H1 (cell line): Measurements from ENCODE around the gene MBD3L4. TPM values are rescaled to one million over a fixed set of nuclear protein-coding genes. Genes with fewer than 3 reads are reported as not detected.
"Not testable (repeated sequence)": the region's sequence is repeated elsewhere in the genome, so short reads cannot be mapped to it uniquely, and the experiment has no call there.

Source experiments
- CTCF ChIA-PET: fragments of 300-600 bp; sonication (Branson Sonifier 250); formaldehyde crosslinking; loops from one replicate; lab custom pipeline; 2021; ENCODE audit not compliant: partially characterized antibody; lab: Charles Lee
- POLR2A ChIA-PET: fragments of 300-600 bp; sonication (Branson Sonifier 250); formaldehyde crosslinking; loops from one replicate; lab custom pipeline; 2021; ENCODE audit warnings: inconsistent platforms; ENCODE audit not compliant: partially characterized antibody; lab: Charles Lee
- DNase-seq, 2 experiments: peaks; one replicate each; pipeline versions ENCODE4 v3.0.0 to v3.0.0-alpha.2; 2010 to 2022; ENCODE audit warnings: low spot score in 2 of 2, low read depth in 1 of 2, mixed read lengths in 1 of 2
- FAIRE-seq: peaks from 2 replicates; lab custom pipeline; 2011; peaks lifted over from hg19 to GRCh38; lab: Jason Lieb, UNC
- H2AFZ ChIP-seq: 2 replicates; pipeline ENCODE4 v1.8.1; 2012; ENCODE audit warnings: low read length, inconsistent platforms
- H2AK5ac ChIP-seq: 2 replicates; pipeline ENCODE4 v1.6.1; 2013; ENCODE audit warnings: low read depth, low read length
- H2BK120ac ChIP-seq: replicated peaks from 2 replicates; pipeline ENCODE3; 2013; ENCODE audit warnings: low read depth, low read length, inconsistent platforms
- H2BK12ac ChIP-seq: 2 replicates; pipeline ENCODE4 v1.6.1; 2013; ENCODE audit warnings: low read depth, low read length
- H2BK15ac ChIP-seq: 2 replicates; pipeline ENCODE4 v1.6.1; 2013; ENCODE audit warnings: low read length
- H2BK20ac ChIP-seq: 2 replicates; pipeline ENCODE4 v1.6.1; 2013; ENCODE audit warnings: low read length
- H2BK5ac ChIP-seq: 2 replicates; pipeline ENCODE4 v1.6.1; 2013; ENCODE audit warnings: low read depth, low read length
- H3K14ac ChIP-seq: 2 replicates; pipeline ENCODE4 v1.6.1; 2013; ENCODE audit warnings: inconsistent platforms; ENCODE audit not compliant: insufficient read length
- H3K18ac ChIP-seq: 2 replicates; pipeline ENCODE4 v1.6.1; 2013; ENCODE audit warnings: low read length; ENCODE audit errors: extremely low read depth
- H3K23ac ChIP-seq: 2 replicates; pipeline ENCODE4 v1.6.1; 2013; ENCODE audit warnings: inconsistent platforms; ENCODE audit not compliant: insufficient read length
- H3K23me2 ChIP-seq: 2 replicates; pipeline ENCODE4 v1.6.1; 2013; ENCODE audit warnings: low read depth, low read length
- H3K27ac ChIP-seq: 2 replicates; pipeline ENCODE4 v1.6.1; 2011; ENCODE audit warnings: low read depth, low read length, inconsistent platforms
- H3K27me3 ChIP-seq, 4 experiments: replicated peaks in 1 of 4; 1 replicate in 1 of 4; 2 replicates in 3 of 4; pipeline versions ENCODE4 v1.6.1 to v1.8.1; 2011 to 2013; ENCODE audit warnings: low read length in 3 of 4, mild to moderate bottlenecking in 3 of 4, inconsistent platforms in 2 of 4, mixed read lengths in 2 of 4, moderate library complexity in 1 of 4; ENCODE audit not compliant: control insufficient read depth in 3 of 4, insufficient read depth in 3 of 4; ENCODE audit errors: extremely low read depth in 1 of 4
- H3K36me3 ChIP-seq, 4 experiments: 2 replicates each; pipeline versions ENCODE4 v1.6.1 to v1.8.1; 2011 to 2013; ENCODE audit warnings: mild to moderate bottlenecking in 4 of 4, low read length in 3 of 4, moderate library complexity in 2 of 4, control low read depth in 1 of 4, inconsistent platforms in 1 of 4; ENCODE audit not compliant: insufficient read depth in 4 of 4, control insufficient read depth in 2 of 4
- H3K4ac ChIP-seq: replicated peaks from 2 replicates; pipeline ENCODE3; 2013; ENCODE audit warnings: low read length, low read depth, mixed read lengths, inconsistent platforms; ENCODE audit not compliant: insufficient read length
- H3K4me1 ChIP-seq, 4 experiments: replicated peaks in 1 of 4; 1 replicate in 1 of 4; 2 replicates in 3 of 4; pipeline versions ENCODE4 v1.6.1 to v1.8.1; 2011 to 2013; ENCODE audit warnings: low read length in 3 of 4, inconsistent platforms in 2 of 4, mixed read lengths in 1 of 4; ENCODE audit not compliant: insufficient read depth in 4 of 4, control insufficient read depth in 3 of 4
- H3K4me2 ChIP-seq, 2 experiments: 2 replicates each; pipeline versions ENCODE4 v1.6.1 to v1.8.1; 2011 to 2013; ENCODE audit warnings: low read depth in 2 of 2, low read length in 2 of 2, control low read depth in 1 of 2, inconsistent platforms in 1 of 2, mild to moderate bottlenecking in 1 of 2; ENCODE audit not compliant: insufficient read depth in 1 of 2
- H3K4me3 ChIP-seq, 4 experiments: fragments of 200-600, 300-600 bp in 1 of 4; sonication (generic), shearing (Covaris generic), sonication (Bioruptor Twin) in 1 of 4; 2 replicates each; pipeline versions ENCODE4 v1.5.1 to v1.8.1; 2011 to 2016; ENCODE audit warnings: low read length in 4 of 4, low read depth in 3 of 4, control low read depth in 2 of 4, inconsistent platforms in 2 of 4, mild to moderate bottlenecking in 2 of 4, mixed read lengths in 1 of 4, moderate library complexity in 1 of 4; ENCODE audit not compliant: insufficient read depth in 2 of 4; ENCODE audit errors: extremely low read depth in 1 of 4
- H3K56ac ChIP-seq: replicated peaks from 2 replicates; pipeline ENCODE3; 2013; ENCODE audit warnings: low read depth, mild to moderate bottlenecking, mixed read lengths, low read length, inconsistent platforms; ENCODE audit not compliant: insufficient read length
- H3K79me1 ChIP-seq: 2 replicates; pipeline ENCODE4 v1.6.1; 2013; ENCODE audit warnings: low read depth, low read length, control low read depth
- H3K79me2 ChIP-seq, 2 experiments: 2 replicates each; pipeline versions ENCODE4 v1.6.1 to v1.8.1; 2012 to 2013; ENCODE audit warnings: low read length in 2 of 2, mild to moderate bottlenecking in 2 of 2, inconsistent platforms in 1 of 2; ENCODE audit not compliant: insufficient read depth in 2 of 2, control insufficient read depth in 1 of 2
- H3K9ac ChIP-seq, 4 experiments: replicated peaks in 1 of 4; 1 replicate in 1 of 4; 2 replicates in 3 of 4; pipeline versions ENCODE4 v1.6.1 to v1.8.1; 2011 to 2013; ENCODE audit warnings: low read depth in 3 of 4, low read length in 3 of 4, control low read depth in 2 of 4, mild to moderate bottlenecking in 2 of 4, moderate library complexity in 2 of 4, inconsistent platforms in 1 of 4; ENCODE audit errors: extremely low read depth in 1 of 4
- H3K9me3 ChIP-seq, 2 experiments: 2 replicates each; pipeline versions ENCODE4 v1.6.1 to v1.8.1; 2012 to 2013; ENCODE audit warnings: mild to moderate bottlenecking in 2 of 2, moderate library complexity in 2 of 2, control low read depth in 1 of 2, inconsistent platforms in 1 of 2, low read depth in 1 of 2, low read length in 1 of 2, mixed read lengths in 1 of 2; ENCODE audit not compliant: insufficient read depth in 2 of 2
- H4K20me1 ChIP-seq, 2 experiments: replicated peaks in 1 of 2; 2 replicates each; pipeline versions ENCODE3 to v1.8.1; 2011 to 2013; ENCODE audit warnings: inconsistent platforms in 2 of 2, low read length in 2 of 2, mild to moderate bottlenecking in 1 of 2; ENCODE audit not compliant: insufficient read depth in 2 of 2, control insufficient read depth in 1 of 2
- H4K5ac ChIP-seq: 2 replicates; pipeline ENCODE4 v1.6.1; 2013; ENCODE audit warnings: low read length, low read depth, mixed read lengths, inconsistent platforms; ENCODE audit not compliant: insufficient read length
- H4K8ac ChIP-seq: 2 replicates; pipeline ENCODE4 v1.8.0; 2013; ENCODE audit warnings: mild to moderate bottlenecking, moderate library complexity, low read length, inconsistent platforms; ENCODE audit not compliant: insufficient read depth; ENCODE audit errors: extremely low read depth
- H4K91ac ChIP-seq: replicated peaks from 2 replicates; pipeline ENCODE3; 2013; ENCODE audit warnings: low read length, mixed read lengths, inconsistent platforms; ENCODE audit not compliant: insufficient read length
- WGBS, 2 experiments: shearing (Covaris generic) in 1 of 2; methylation state at CpG; one replicate each; pipeline versions ENCODE4 v1.1.6 to v1.1.7; 2013 to 2015; ENCODE audit warnings: low lambda C conversion rate in 2 of 2, mixed read lengths in 2 of 2, inconsistent platforms in 1 of 2, low coverage in 1 of 2, missing lambda C conversion rate in 1 of 2; ENCODE audit not compliant: insufficient replicate concordance in 2 of 2, insufficient coverage in 1 of 2, insufficient read length in 1 of 2; ENCODE audit errors: extremely low coverage in 1 of 2, missing lambda C conversion rate in 1 of 2; 5-methylcytosine and 5-hydroxymethylcytosine counted together
- polyA plus RNA-seq, 7 experiments: library from polyadenylated mRNA; depleted of rRNA in 3 of 7; stranded (reverse) in 5 of 7; unstranded in 2 of 7; fragments of >200 nt in 5 of 7; fragments of 200-250 nt in 2 of 7; gene quantifications; 1 replicate in 5 of 7; 2 replicates in 1 of 7; 4 replicates in 1 of 7; pipeline versions ENCODE4 v1.2.1 to v1.2.3, GENCODE V29; 2011 to 2013; ENCODE audit warnings: missing spikeins in 2 of 7, mixed read lengths in 2 of 7
- total RNA-seq: library from RNA; stranded (reverse); fragmentation: NEBNext Ultra II Directional; extraction: Animal tissue kit (Norgen Biotek cat#: 25700); gene quantifications from 2 replicates; pipeline ENCODE4 v1.2.1, GENCODE V29; 2021

The MBD3L4 gene
- total and polyA plus RNA-seq, 2 of the 8 experiments (the other 6 are each of a cell fraction or from before 2014, with no cell fraction given): not detected

DNA sequence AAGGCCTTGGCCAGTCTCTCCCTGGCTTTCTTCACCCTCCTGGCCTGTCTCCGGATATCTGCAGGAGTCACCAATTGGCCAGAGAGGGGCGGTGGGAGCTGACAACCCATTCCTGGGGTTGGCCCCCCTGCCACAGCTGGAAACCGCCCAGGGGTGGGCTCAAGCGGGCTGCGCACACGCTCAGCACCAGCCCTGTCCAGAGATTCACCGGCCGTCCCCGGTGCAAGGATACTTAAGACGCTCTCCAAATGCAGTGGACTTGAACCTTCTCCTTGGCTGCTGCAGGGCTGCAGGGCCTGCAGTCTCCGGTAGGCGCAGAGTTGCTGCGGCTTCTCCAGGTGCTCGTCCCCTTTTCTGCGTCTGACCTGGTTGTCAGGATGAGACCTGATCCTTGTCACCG, 16.4 kb upstream of the MBD3L4 start:
- H3K79me1 ChIP-seq, H4K20me1 ChIP-seq, H3K23ac ChIP-seq, H3K27ac ChIP-seq, H3K36me3 ChIP-seq, H4K5ac ChIP-seq, H3K9ac ChIP-seq, H3K27me3 ChIP-seq, H2BK20ac ChIP-seq, H3K4me2 ChIP-seq, H2BK12ac ChIP-seq, H3K4ac ChIP-seq, H2BK120ac ChIP-seq, H2AK5ac ChIP-seq, H3K4me1 ChIP-seq, H3K23me2 ChIP-seq, H2AFZ ChIP-seq, H3K9me3 ChIP-seq, FAIRE-seq, H4K8ac ChIP-seq, POLR2A ChIA-PET, H3K4me3 ChIP-seq, H2BK5ac ChIP-seq, H3K79me2 ChIP-seq, H2BK15ac ChIP-seq, DNase-seq, H3K18ac ChIP-seq, H3K56ac ChIP-seq, CTCF ChIA-PET, H4K91ac ChIP-seq, H3K14ac ChIP-seq: not testable (repeated sequence)
- WGBS, 2 experiments: 94% methylated on average over 8 of the region's 16 CpGs; no CpG with 5 or more reads in 1 of the 2 experiments

GRCh38 chr19:7055679-7056078, 15.7 kb upstream of the MBD3L4 start:
- WGBS, 2 experiments: 88% methylated on average over 13 of the region's 14 CpGs; no CpG with 5 or more reads in 1 of the 2 experiments
- H4K8ac ChIP-seq, H3K4me1 ChIP-seq, H3K23me2 ChIP-seq, H4K91ac ChIP-seq, H4K20me1 ChIP-seq, H2BK12ac ChIP-seq, H3K79me1 ChIP-seq, H2AFZ ChIP-seq, H2BK15ac ChIP-seq, H2BK20ac ChIP-seq, H3K36me3 ChIP-seq, H2BK120ac ChIP-seq, H3K9me3 ChIP-seq, POLR2A ChIA-PET, FAIRE-seq, H2AK5ac ChIP-seq, H3K9ac ChIP-seq, H3K14ac ChIP-seq, H3K4me2 ChIP-seq, H3K79me2 ChIP-seq, H3K27me3 ChIP-seq, H3K23ac ChIP-seq, H3K27ac ChIP-seq, CTCF ChIA-PET, H3K4me3 ChIP-seq, H4K5ac ChIP-seq, DNase-seq, H3K56ac ChIP-seq, H2BK5ac ChIP-seq, H3K4ac ChIP-seq, H3K18ac ChIP-seq: not testable (repeated sequence)
